GM21367 (cell line): ENCODE measurements around the gene NEK6.

Experiments used
- ATAC-seq: cut with Tn5 transposase; IDR thresholded peaks from one replicate; pipeline ENCODE4 v1.9.1; 2021; ENCODE audit not compliant: unreplicated experiment

Gene NEK6

GRCh38 chr9:124274738-124275137 lies 17.0 kb downstream of the NEK6 start:
- ATAC-seq = no peak

- no peak for ATAC-seq
Measured at GRCh38 chr9:124277420-124277819, 19.7 kb downstream of the NEK6 start.

- no peak for ATAC-seq
Measured at GRCh38 chr9:124278054-124278540, 20.3 kb downstream of the NEK6 start.

DNA sequence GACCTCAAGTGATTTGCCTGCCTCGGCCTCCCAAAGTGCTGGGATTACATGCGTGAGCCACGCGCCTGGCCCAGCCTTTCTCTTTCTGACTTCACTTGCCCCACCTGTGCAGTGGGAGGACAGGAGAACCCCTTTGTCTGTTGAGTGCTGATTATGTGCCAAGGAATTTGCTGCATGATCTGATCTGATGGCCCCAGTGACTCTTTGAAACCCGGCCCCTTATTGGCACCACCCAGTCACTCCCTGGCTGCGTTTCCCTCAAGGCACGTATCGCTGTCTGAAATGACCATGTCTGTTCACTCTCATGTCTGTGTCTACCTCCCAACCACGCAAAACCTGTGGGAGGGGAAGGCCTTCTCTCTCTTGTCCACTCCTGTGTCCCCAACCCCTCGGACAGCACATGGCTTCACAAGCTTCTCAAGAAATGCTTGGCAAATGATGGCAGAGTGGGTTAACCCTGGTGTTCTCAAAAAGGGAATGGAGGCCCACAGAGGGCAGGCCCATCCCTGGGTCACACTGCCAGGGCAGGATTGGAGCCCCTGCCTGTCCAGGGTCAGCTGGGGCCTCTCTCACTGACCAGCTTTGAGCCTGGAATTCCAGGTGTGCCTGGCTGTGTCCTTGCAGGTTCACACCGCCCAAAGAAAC lies 21.9 kb downstream of the NEK6 start:
- no peak for ATAC-seq

DNA sequence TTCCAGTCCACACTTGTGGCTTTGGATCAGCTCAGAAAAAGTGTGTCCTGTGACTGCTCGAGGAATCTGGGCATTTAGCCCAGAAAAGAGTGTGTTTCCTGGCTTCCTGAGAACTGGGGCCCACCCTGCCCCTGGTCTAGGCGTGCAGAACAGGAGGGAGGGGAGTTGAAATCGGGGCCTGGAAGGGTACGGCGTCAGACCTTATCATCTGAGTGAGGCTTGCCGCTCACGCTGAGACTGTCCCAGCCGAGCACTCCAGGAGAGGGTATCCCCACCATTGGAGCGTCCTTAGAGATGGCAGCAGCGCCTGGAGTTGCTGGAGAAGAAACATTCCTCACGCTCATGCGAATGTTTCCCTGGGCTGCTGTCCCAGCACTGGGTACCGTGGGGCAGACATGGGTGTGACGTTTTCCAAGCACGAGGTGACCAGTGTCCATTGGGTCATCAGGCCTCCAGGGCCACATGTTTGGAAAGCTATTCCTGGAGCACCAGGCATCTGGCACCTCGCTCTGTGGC lies 22.5 kb downstream of the NEK6 start:
- no peak for ATAC-seq

DNA sequence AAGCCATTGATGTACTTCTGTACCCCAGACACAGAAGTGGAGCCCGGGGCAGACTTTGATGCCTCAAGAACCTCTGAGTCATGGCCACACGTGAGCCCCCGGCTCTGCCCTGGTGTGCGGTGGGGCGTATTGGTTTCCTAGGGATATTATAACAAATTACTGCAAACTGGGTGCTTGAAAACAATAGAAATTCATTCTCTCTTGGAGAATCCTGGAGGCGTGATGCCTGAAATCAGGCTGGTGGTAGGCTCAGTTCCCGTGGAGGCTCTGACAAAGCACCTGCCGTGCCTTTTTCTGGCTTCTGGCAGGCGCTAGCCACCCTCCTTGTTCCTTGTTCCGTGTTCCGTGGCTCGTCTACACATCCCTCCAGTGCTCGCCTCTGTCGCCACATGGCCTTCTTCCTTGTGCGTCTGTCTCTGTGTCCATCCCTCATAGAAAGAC lies 24.2 kb downstream of the NEK6 start:
- ATAC-seq = no peak

- no peak for ATAC-seq
Measured at GRCh38 chr9:124282442-124283227, 24.9 kb downstream of the NEK6 start.

DNA sequence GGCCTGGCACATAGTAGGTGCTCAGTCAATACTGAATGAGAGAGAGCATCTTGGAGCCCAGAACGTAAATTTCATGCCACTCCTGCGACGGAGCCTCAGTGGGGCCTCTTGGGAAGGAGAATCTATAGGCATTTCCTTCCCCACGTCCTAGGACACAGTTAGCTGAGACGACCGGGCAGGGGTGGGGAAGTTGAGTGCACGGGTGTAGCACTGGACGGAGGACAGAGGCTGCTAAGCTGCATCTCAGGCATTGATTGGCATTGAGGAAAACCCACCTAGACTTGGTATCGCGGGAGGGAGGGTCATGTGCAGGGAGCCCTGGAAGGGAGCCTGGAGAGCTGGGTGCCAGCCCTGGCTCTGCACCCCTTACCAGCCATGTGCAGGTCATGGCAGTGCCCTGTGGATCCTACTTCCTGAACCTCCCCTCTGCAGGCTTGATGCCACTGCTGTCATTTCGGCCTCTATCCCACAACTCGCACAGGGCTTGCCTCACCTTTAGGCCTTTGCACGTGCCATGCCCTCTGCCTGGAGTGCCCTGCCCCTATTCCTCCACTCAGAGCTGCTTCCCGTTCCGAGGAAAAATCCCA lies 25.6 kb downstream of the NEK6 start:
- ATAC-seq = no peak

GRCh38 chr9:124284237-124284831 lies 26.6 kb downstream of the NEK6 start:
- ATAC-seq = no peak

DNA sequence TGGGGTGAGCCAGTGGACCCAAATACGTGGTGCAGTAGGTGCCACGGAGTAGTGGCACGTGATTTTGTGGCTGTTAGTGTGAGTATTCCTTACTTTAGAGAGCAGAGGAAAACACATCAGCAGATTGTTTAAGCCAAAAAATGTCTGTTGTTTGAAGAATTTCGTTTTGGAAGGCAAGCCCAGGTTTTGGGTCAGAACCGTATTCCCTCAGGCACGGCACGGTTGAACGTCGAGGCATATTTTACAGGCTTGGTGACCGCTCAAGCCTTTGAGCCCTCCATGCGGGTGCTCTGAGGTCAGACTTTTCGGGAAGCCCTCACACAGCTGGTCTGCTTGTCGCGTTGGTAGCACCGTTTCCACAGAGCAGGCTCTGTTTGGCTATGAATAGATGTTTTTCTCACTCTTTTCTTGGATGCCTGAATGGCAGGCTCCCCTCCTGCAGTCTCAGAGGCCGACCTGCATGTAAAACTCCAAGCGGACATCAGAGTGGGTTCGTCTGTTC lies 27.2 kb downstream of the NEK6 start:
- ATAC-seq = no peak

GRCh38 chr9:124285490-124285889 lies 27.7 kb downstream of the NEK6 start:
- ATAC-seq = no peak

DNA sequence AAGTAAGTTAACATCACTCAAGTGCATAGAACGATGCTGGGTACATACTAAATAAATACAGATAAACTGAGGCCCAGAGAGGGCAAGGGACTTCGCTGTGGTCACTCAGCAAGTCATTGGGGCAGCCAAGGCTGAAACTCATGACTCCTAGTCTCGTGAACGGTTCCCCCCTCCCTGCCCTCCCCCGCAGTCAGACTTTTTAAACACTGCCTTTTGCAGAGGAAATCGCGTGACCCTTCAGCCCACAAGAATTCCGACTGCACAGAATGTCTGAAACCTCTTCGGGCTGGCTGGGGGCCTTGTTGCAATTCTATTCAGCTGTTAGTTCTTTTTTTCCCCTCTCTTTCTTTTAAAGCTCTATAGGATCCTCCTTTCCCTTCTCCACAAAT lies 28.1 kb downstream of the NEK6 start:
- no peak for ATAC-seq

DNA sequence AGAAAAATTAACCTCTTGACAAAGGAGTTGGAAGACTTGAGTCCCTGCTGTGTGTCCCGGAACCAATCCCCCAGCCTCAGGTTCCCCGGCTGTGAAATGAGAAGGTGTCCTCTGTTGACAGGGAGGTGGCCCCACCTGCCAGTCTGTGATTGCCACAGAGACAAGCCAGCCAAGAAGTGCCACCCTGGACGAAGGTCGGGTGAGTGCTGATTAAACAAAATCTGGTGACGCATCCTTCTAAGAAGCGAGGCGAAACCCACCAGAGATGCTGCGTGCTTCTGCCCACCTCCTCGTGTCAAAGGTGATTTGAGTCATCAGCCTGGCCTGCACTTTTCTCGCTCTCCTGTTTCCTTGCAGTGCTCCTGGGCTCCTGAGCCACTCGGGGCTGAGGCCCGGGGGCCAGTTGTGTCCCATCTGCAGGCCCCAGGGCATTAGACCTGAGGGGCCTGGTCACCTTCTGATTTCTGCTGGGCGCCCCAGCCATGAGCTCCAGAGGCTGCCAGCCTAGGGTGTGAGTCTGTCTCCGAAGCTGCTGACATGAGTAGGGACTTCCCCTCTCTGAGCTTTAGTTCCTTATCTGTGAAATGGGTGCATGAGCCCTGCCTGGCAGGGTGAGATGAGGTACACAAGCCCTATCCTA lies 28.7 kb downstream of the NEK6 start:
- ATAC-seq = no peak

DNA sequence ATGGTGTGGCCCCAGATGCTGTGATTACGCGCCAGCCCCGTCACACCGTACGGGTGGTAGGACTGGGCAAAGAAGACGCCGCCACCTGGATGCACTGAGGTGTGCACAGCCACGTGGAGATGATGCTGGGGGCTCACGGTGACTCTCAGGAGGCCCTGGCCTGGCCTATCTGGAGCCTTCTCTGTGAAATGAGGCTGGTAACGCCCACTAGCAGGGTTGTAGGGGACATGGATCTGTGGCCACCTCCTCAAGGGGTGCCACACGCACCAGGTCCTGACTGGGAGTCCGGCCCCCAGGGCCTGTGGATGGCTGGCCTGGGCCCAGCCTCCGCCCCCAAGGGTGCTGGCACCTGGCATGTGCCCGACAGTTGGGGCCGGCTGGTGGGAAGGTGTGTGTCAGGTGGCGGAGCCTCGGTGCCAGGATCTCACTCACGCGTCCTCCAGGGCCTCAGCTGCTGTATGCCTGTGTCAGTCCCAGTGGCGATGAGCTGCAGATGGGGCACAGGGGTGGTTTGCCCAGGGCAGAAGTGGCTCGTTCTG lies 32.4 kb downstream of the NEK6 start:
- ATAC-seq = no peak

- ATAC-seq = no peak
Measured at GRCh38 chr9:124290743-124291554, 33.2 kb downstream of the NEK6 start.

DNA sequence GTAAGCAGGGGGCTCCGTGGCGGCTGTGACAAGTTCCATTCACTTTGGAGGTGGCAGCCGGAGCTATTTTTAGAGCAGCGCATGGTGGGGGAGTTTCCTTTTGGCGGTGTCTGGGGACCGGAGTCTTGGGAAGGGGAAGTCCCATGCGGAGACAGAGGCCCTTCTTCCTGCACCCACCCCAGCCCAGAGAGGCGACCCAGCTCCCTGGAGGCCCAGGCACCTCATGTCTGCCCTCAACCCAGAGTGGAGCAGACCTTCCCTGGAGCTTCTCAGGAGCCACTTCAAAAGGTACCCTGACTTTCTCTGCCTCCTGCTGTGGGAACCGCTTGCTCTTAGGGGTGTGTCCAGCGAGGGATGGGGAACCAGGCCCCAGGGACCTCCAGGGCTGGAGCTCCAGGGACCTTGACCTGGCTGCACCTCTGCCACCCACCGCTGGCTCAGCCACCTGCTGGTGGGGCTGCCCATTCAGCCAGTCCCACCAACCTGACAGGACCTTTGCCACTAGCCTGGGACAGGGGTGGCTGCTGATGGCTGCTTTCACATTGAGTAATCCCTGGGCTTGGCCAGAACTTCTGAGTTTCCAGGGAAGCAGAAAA lies 34.1 kb downstream of the NEK6 start:
- peak; percentile 45 for ATAC-seq

GRCh38 chr9:124292696-124293593 lies 35.2 kb downstream of the NEK6 start:
- no peak for ATAC-seq
